Bronchus fibroblast of lung (primary cell): ENCODE measurements around the gene DSG2. TPM values are rescaled to one million over a fixed set of nuclear protein-coding genes. Genes with fewer than 3 reads are reported as not detected.

Source experiments
- total RNA-seq: library from RNA; depleted of rRNA; stranded (reverse); fragments of >200 nt; gene quantifications from 2 replicates; pipeline ENCODE4 v1.2.3, GENCODE V29; 2015

The DSG2 gene
- total RNA-seq, result 11.0 and 11.9 TPM in 2 replicates

GRCh38 chr18:31497836-31498573, at the start of gene DSG2:
Gene DSG2, plus strand, starts transcription at chr18:31498177. Its CDS starts 75 bp downstream, at chr18:31498252.

GRCh38 chr18:31591628-31592027, 93.7 kb downstream of the DSG2 start, which contains the start of gene TTR:
Gene TTR, plus strand, starts transcription at chr18:31591877. Its CDS starts 26 bp downstream, at chr18:31591903.

Other genes starting within 250 kb of the DSG2 start
- not detected in 2 replicates for gene DSG1, start 180.0 kb upstream of the DSG2 start, total RNA-seq
- gene DSG4, start 121.4 kb upstream of the DSG2 start, total RNA-seq, result not detected in 2 replicates
- gene DSG3, start 50.4 kb upstream of the DSG2 start, total RNA-seq, result under 0.01 TPM in 1 of 2 replicates, not detected in the other
- gene TTR, start 93.7 kb downstream of the DSG2 start, total RNA-seq, result not detected in 2 replicates
- 1.8 and 3.0 TPM in 2 replicates for gene B4GALT6, start 186.4 kb downstream of the DSG2 start, total RNA-seq